ENCODE results near the gene EFNA1. TPM values are rescaled to one million over a fixed set of nuclear protein-coding genes. Genes with fewer than 3 reads are reported as not detected.

The EFNA1 gene
- total and polyA plus RNA-seq, 2 of the 13 experiments (the other 11 are each of a cell fraction or from before 2014, with no cell fraction given), result 81.8 to 874 TPM

GRCh38 chr1:155134880-155135414 is 7.3 kb downstream of the EFNA1 start (continued):
- no peak for TF ChIP-seq ZNF280D (CRISPR knock-in tag; IDR thresholded peaks at IDR 0.05)
- no peak for TF ChIP-seq MAFK (conservative IDR thresholded peaks at IDR 0.05 in 1 of 2, IDR thresholded peaks at IDR 0.05 in 1 of 2; ENCODE audit: low read length in 2 of 2)
- no peak; the same call in 1 of the 2 replicates for TF ChIP-seq ZSCAN30 (CRISPR knock-in tag; IDR thresholded peaks at IDR 0.05)
- peak; percentile 22; the same call in 1 of the 2 replicates for TF ChIP-seq ZFP36L1 (CRISPR knock-in tag; IDR thresholded peaks at IDR 0.05)
- peak; percentile 58 for TF ChIP-seq PRDM10 (CRISPR knock-in tag; IDR thresholded peaks at IDR 0.05; ENCODE audit: low read depth)
- TF ChIP-seq RBAK (CRISPR knock-in tag; IDR thresholded peaks at IDR 0.05), result no peak
- no peak for TF ChIP-seq ZBTB25 (CRISPR knock-in tag; IDR thresholded peaks at IDR 0.05)
- TF ChIP-seq ZFP62 (CRISPR knock-in tag; IDR thresholded peaks at IDR 0.05), result no peak
- 0 out of 2 replicates have a peak, but pooled peaks have one; percentile 54 for TF ChIP-seq ZNF607 (CRISPR knock-in tag; IDR thresholded peaks at IDR 0.05; ENCODE audit: borderline replicate concordance)
- no peak for TF ChIP-seq HHEX (CRISPR knock-in tag; IDR thresholded peaks at IDR 0.05)
- no peak for TF ChIP-seq ZNF33B (CRISPR knock-in tag; IDR thresholded peaks at IDR 0.05)
- TF ChIP-seq ZNF841 (CRISPR knock-in tag; IDR thresholded peaks at IDR 0.05; ENCODE audit: borderline replicate concordance), result no peak
- no peak for TF ChIP-seq TCF7L2 (IDR thresholded peaks at IDR 0.05; ENCODE audit: low read depth, low read length)
- TF ChIP-seq ZNF232 (CRISPR knock-in tag; IDR thresholded peaks at IDR 0.05; ENCODE audit: borderline replicate concordance), result no peak
- TF ChIP-seq ARNT2 (CRISPR knock-in tag; IDR thresholded peaks at IDR 0.05; ENCODE audit: low read depth), result no peak
- no peak for TF ChIP-seq GMEB2 (CRISPR knock-in tag; IDR thresholded peaks at IDR 0.05; ENCODE audit: low read depth)
- TF ChIP-seq JUND (CRISPR knock-in tag; IDR thresholded peaks at IDR 0.05), result 0 out of 2 replicates have a peak, but pooled peaks have one; percentile 14
- peak; percentile 73 for TF ChIP-seq MYC (CRISPR knock-in tag; IDR thresholded peaks at IDR 0.05; ENCODE audit: borderline replicate concordance)
- TF ChIP-seq ZBTB3 (CRISPR knock-in tag; IDR thresholded peaks at IDR 0.05; ENCODE audit: borderline replicate concordance, low read depth), result no peak; the same call in 1 of the 2 replicates
- TF ChIP-seq ZNF780A (CRISPR knock-in tag; IDR thresholded peaks at IDR 0.05), result no peak
- TF ChIP-seq BORCS8-MEF2B (CRISPR knock-in tag; IDR thresholded peaks at IDR 0.05), result peak; percentile 65; the same call in 1 of the 2 replicates

Data from HepG2 (cell line).